ENCODE measurements around the gene SPTBN2. TPM values are rescaled to one million over a fixed set of nuclear protein-coding genes. Genes with fewer than 3 reads are reported as not detected.

The SPTBN2 gene
- 1 to 10 TPM; 3.3 to 7.7 TPM for total RNA-seq

GRCh38 chr11:66728693-66729385, at the start of gene SPTBN2:
SPTBN2 (minus strand) TSS chr11:66729216; CDS start chr11:66721240, 7,976 bp downstream.
- TF ChIP-seq CTCF (IDR thresholded peaks at IDR 0.05) = no peak
- H3K4me3 ChIP-seq = peak within 1 kb of the TSS; percentile 44 to 65
- H3K27ac ChIP-seq = no peak within 1 kb of the TSS
- no peak for DNase-seq (ENCODE audit: low spot score)
- H3K36me3 ChIP-seq = no peaks in the 10 kb centered on the region
- peaks cover 0 to 15% of the 10 kb centered on the region in 2 donors for H3K4me1 ChIP-seq
- H3K27me3 ChIP-seq = peaks cover 0 to 3% of the 10 kb centered on the region in 2 donors
- H3K9me3 ChIP-seq = no peaks in the 10 kb centered on the region

- DNase-seq (ENCODE audit: low spot score) = no peak
These were observed 39.8 kb upstream of the SPTBN2 start for GRCh38 chr11:66768818-66769217.

GRCh38 chr11:66768088-66768521, 39.1 kb upstream of the SPTBN2 start:
- H3K36me3 ChIP-seq = no peaks in the 10 kb centered on the region
- TF ChIP-seq CTCF (IDR thresholded peaks at IDR 0.05) = no peak
- DNase-seq (ENCODE audit: low spot score) = no peak
- H3K9me3 ChIP-seq = no peaks in the 10 kb centered on the region
- no peaks in the 10 kb centered on the region for H3K4me1 ChIP-seq
- no peaks in the 10 kb centered on the region for H3K27me3 ChIP-seq
- H3K27ac ChIP-seq = peak overlapping the region; percentile 15 to 70
- no peak overlapping the region for H3K4me3 ChIP-seq

More at GRCh38 chr11:66768818-66769217, 39.8 kb upstream of the SPTBN2 start:
- Histone ChIP-seq H3K9me3 (no peaks in the 10 kb centered on the region), H3K4me3 (no peak overlapping the region), H3K27ac (peak overlapping the region in 1 of 2 donors; percentile 68), H3K36me3 (no peaks in the 10 kb centered on the region), H3K27me3 (no peaks in the 10 kb centered on the region), H3K4me1 (no peaks in the 10 kb centered on the region)
- TF ChIP-seq CTCF (IDR thresholded peaks at IDR 0.05) = no peak

GRCh38 chr11:66767666-66768065, 38.6 kb upstream of the SPTBN2 start:
- Histone ChIP-seq H3K9me3 (no peaks in the 10 kb centered on the region), H3K36me3 (no peaks in the 10 kb centered on the region), H3K27ac (peak overlapping the region; percentile 15 to 70), H3K4me1 (no peaks in the 10 kb centered on the region), H3K4me3 (no peak overlapping the region), H3K27me3 (no peaks in the 10 kb centered on the region)
- TF ChIP-seq CTCF (IDR thresholded peaks at IDR 0.05) = no peak
- DNase-seq (ENCODE audit: low spot score) = no peak

GRCh38 chr11:66766681-66767080, 37.7 kb upstream of the SPTBN2 start:
- H3K27me3 ChIP-seq = no peaks in the 10 kb centered on the region
- no peak overlapping the region for H3K4me3 ChIP-seq
- H3K36me3 ChIP-seq = no peaks in the 10 kb centered on the region
- no peaks in the 10 kb centered on the region for H3K9me3 ChIP-seq
- peak overlapping the region in 1 of 2 donors; percentile 70 for H3K27ac ChIP-seq
- DNase-seq (ENCODE audit: low spot score) = no peak
- H3K4me1 ChIP-seq = no peaks in the 10 kb centered on the region
- no peak for TF ChIP-seq CTCF (IDR thresholded peaks at IDR 0.05)

- H3K36me3 ChIP-seq = no peaks in the 10 kb centered on the region
- no peaks in the 10 kb centered on the region for H3K27me3 ChIP-seq
- H3K4me1 ChIP-seq = no peaks in the 10 kb centered on the region
- TF ChIP-seq CTCF (IDR thresholded peaks at IDR 0.05) = no peak
- H3K9me3 ChIP-seq = no peaks in the 10 kb centered on the region
- DNase-seq (ENCODE audit: low spot score) = no peak
- H3K27ac ChIP-seq = no peak overlapping the region
- H3K4me3 ChIP-seq = no peak overlapping the region
These were observed 33.1 kb upstream of the SPTBN2 start for GRCh38 chr11:66762088-66762487.

All from right atrium auricular region (tissue), 2 donors.